ENCODE results near the gene KCNK7.

Gene KCNK7

GRCh38 chr11:65575568-65576231 lies 19.9 kb downstream of the KCNK7 start, which contains the start of gene EHBP1L1:
TSS of gene EHBP1L1 (plus strand) at chr11:65576053. CDS start at chr11:65576303, 250 bp downstream.
- peaks cover 43% of the 10 kb centered on the region for H3K27me3 ChIP-seq (ENCODE audit: control insufficient read depth, insufficient read depth, low read length)
- no peak within 1 kb of the TSS for H3K27ac ChIP-seq (ENCODE audit: low read depth, low read length)
- peak within 1 kb of the TSS; percentile 66 for H3K4me3 ChIP-seq (ENCODE audit: low read depth, low read length)
- H3K9ac ChIP-seq (ENCODE audit: low read length) = peak within 1 kb of the TSS; percentile 16
- H3K4me1 ChIP-seq (ENCODE audit: control insufficient read depth, insufficient read depth, low read length) = peaks cover 34% of the 10 kb centered on the region
- no peaks in the 10 kb centered on the region for H3K9me3 ChIP-seq (ENCODE audit: control insufficient read depth, insufficient read depth, low read depth, low read length)
- H3K36me3 ChIP-seq (ENCODE audit: control insufficient read depth, insufficient read depth, low read length) = no peaks in the 10 kb centered on the region

GRCh38 chr11:65574811-65575567 lies 20.6 kb downstream of the KCNK7 start:
- H3K4me3 ChIP-seq (ENCODE audit: low read depth, low read length) = peak overlapping the region; percentile 66
- no peaks in the 10 kb centered on the region for H3K9me3 ChIP-seq (ENCODE audit: control insufficient read depth, insufficient read depth, low read depth, low read length)
- H3K27ac ChIP-seq (ENCODE audit: low read depth, low read length) = no peak overlapping the region
- H3K9ac ChIP-seq (ENCODE audit: low read length) = peak overlapping the region; percentile 16
- peaks cover 43% of the 10 kb centered on the region for H3K27me3 ChIP-seq (ENCODE audit: control insufficient read depth, insufficient read depth, low read length)
- H3K36me3 ChIP-seq (ENCODE audit: control insufficient read depth, insufficient read depth, low read length) = no peaks in the 10 kb centered on the region
- H3K4me1 ChIP-seq (ENCODE audit: control insufficient read depth, insufficient read depth, low read length) = peaks cover 34% of the 10 kb centered on the region

DNA sequence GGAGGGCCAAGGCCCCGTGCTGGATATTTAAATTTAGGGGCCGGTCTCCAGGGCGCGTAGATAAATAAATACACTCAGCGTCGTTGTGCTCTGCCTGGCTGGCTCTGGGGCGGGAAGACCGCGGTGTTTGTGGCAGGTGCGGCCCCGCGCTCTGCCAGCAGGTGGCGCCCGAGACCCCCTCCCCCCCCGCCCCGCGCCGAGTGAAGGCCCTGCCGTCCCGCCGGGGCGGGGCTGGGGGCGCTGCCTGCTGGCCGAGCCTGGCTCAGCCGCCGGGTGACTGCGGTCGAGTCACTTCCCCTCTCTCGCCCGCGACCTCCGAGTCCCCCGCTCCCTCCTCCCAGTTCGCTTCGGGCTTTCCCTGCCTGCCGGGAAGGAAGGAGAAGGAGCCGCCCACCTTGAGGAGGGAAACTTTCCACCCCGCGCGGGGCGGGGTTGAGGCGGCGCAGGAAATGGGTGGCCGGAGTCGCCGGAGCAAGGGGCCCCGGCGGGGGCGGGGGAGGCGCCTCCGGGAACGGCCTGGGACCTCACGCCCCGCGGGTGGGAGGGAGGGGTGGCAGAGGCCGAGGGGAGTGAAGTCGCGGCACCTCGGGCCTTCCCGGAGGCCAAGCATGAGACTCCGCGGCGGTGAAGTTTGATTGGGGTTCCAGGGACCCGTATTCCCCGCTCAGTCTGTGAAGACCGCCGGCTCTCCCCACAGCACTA lies 21.3 kb downstream of the KCNK7 start:
- H3K4me1 ChIP-seq (ENCODE audit: control insufficient read depth, insufficient read depth, low read length) = peaks cover 35% of the 10 kb centered on the region
- H3K27me3 ChIP-seq (ENCODE audit: control insufficient read depth, insufficient read depth, low read length) = peaks cover 43% of the 10 kb centered on the region
- H3K27ac ChIP-seq (ENCODE audit: low read depth, low read length) = no peak overlapping the region

GRCh38 chr11:65573391-65574079 lies 22.1 kb downstream of the KCNK7 start:
- no peaks in the 10 kb centered on the region for H3K36me3 ChIP-seq (ENCODE audit: control insufficient read depth, insufficient read depth, low read length)
- no peak overlapping the region for H3K9ac ChIP-seq (ENCODE audit: low read length)
- peaks cover 40% of the 10 kb centered on the region for H3K4me1 ChIP-seq (ENCODE audit: control insufficient read depth, insufficient read depth, low read length)
- no peak overlapping the region for H3K27ac ChIP-seq (ENCODE audit: low read depth, low read length)
- peaks cover 38% of the 10 kb centered on the region for H3K27me3 ChIP-seq (ENCODE audit: control insufficient read depth, insufficient read depth, low read length)
- no peaks in the 10 kb centered on the region for H3K9me3 ChIP-seq (ENCODE audit: control insufficient read depth, insufficient read depth, low read depth, low read length)
- H3K4me3 ChIP-seq (ENCODE audit: low read depth, low read length) = peak overlapping the region; percentile 91; the same call in 1 of the 2 replicates

More for the DNA sequence above, 21.3 kb downstream of the KCNK7 start:
- Histone ChIP-seq H3K9ac (ENCODE audit: low read length) (peak overlapping the region; percentile 16), H3K9me3 (ENCODE audit: control insufficient read depth, insufficient read depth, low read depth, low read length) (no peaks in the 10 kb centered on the region), H3K4me3 (ENCODE audit: low read depth, low read length) (peak overlapping the region; percentile 66), H3K36me3 (ENCODE audit: control insufficient read depth, insufficient read depth, low read length) (no peaks in the 10 kb centered on the region)

DNA sequence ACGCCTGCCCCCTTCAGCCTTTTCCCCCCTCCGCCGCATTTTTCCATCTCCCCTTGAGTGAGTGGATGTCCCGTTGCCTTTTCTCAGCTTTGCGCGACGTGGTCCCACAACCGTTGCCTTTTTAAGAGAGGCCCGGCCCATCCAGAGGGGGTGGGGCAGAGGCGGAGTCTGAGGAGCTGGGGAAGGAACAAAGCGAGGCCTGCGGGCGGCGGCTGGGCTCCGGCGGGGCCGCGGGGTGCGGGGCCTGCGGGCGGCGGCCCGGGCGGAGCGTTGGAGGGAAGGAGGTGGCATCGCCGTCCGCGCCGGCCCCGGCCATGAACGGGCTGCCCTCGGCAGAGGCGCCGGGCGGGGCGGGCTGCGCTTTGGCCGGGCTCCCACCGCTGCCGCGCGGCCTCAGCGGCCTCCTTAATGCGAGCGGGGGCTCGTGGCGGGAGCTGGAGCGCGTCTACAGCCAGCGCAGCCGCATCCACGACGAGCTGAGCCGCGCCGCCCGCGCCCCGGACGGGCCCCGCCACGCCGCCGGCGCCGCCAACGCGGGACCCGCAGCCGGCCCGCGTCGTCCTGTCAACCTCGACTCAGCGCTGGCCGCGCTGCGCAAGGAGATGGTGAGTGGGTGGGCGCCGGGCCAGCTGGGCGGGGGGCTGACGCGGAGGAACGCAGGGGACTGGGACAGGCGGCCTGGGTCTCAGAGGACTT lies 23.1 kb downstream of the KCNK7 start, which contains the start of gene FAM89B:
Gene FAM89B, plus strand, starts transcription at position 183 of the 696 bp plus-strand sequence. Its CDS starts 132 bp downstream, at position 315.
- H3K27me3 ChIP-seq (ENCODE audit: control insufficient read depth, insufficient read depth, low read length) = peaks cover 28% of the 10 kb centered on the region
- H3K9ac ChIP-seq (ENCODE audit: low read length) = peak within 1 kb of the TSS; percentile 55
- peaks cover 40% of the 10 kb centered on the region for H3K4me1 ChIP-seq (ENCODE audit: control insufficient read depth, insufficient read depth, low read length)
- no peaks in the 10 kb centered on the region for H3K9me3 ChIP-seq (ENCODE audit: control insufficient read depth, insufficient read depth, low read depth, low read length)
- peak within 1 kb of the TSS; percentile 91 for H3K4me3 ChIP-seq (ENCODE audit: low read depth, low read length)
- H3K36me3 ChIP-seq (ENCODE audit: control insufficient read depth, insufficient read depth, low read length) = no peaks in the 10 kb centered on the region
- H3K27ac ChIP-seq (ENCODE audit: low read depth, low read length) = no peak within 1 kb of the TSS

GRCh38 chr11:65571940-65572339 lies 23.7 kb downstream of the KCNK7 start:
- Histone ChIP-seq H3K27me3 (ENCODE audit: control insufficient read depth, insufficient read depth, low read length) (peaks cover 22% of the 10 kb centered on the region), H3K27ac (ENCODE audit: low read depth, low read length) (no peak overlapping the region), H3K9me3 (ENCODE audit: control insufficient read depth, insufficient read depth, low read depth, low read length) (no peaks in the 10 kb centered on the region), H3K4me3 (ENCODE audit: low read depth, low read length) (peak overlapping the region; percentile 91), H3K36me3 (ENCODE audit: control insufficient read depth, insufficient read depth, low read length) (no peaks in the 10 kb centered on the region), H3K9ac (ENCODE audit: low read length) (no peak overlapping the region), H3K4me1 (ENCODE audit: control insufficient read depth, insufficient read depth, low read length) (peaks cover 37% of the 10 kb centered on the region)

DNA sequence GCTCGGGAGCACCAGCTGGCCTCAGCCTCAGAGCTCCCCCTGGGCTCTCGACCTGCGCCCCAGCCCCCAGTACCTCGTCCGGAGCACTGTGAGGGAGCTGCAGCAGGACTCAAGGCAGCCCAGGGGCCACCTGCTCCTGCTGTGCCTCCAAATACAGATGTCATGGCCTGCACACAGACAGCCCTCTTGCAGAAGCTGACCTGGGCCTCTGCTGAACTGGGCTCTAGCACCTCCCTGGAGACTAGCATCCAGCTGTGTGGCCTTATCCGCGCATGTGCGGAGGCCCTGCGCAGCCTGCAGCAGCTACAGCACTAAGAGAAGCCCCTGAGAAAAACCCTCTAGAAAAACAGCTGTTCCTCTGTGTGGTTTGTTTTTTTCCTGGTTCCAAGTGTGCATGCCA lies 24.2 kb downstream of the KCNK7 start:
- H3K27ac ChIP-seq (ENCODE audit: low read depth, low read length) = no peak overlapping the region
- H3K4me3 ChIP-seq (ENCODE audit: low read depth, low read length) = peak overlapping the region; percentile 91
- no peaks in the 10 kb centered on the region for H3K36me3 ChIP-seq (ENCODE audit: control insufficient read depth, insufficient read depth, low read length)
- H3K27me3 ChIP-seq (ENCODE audit: control insufficient read depth, insufficient read depth, low read length) = peaks cover 17% of the 10 kb centered on the region
- no peak overlapping the region for H3K9ac ChIP-seq (ENCODE audit: low read length)
- no peaks in the 10 kb centered on the region for H3K9me3 ChIP-seq (ENCODE audit: control insufficient read depth, insufficient read depth, low read depth, low read length)
- H3K4me1 ChIP-seq (ENCODE audit: control insufficient read depth, insufficient read depth, low read length) = peaks cover 35% of the 10 kb centered on the region

DNA sequence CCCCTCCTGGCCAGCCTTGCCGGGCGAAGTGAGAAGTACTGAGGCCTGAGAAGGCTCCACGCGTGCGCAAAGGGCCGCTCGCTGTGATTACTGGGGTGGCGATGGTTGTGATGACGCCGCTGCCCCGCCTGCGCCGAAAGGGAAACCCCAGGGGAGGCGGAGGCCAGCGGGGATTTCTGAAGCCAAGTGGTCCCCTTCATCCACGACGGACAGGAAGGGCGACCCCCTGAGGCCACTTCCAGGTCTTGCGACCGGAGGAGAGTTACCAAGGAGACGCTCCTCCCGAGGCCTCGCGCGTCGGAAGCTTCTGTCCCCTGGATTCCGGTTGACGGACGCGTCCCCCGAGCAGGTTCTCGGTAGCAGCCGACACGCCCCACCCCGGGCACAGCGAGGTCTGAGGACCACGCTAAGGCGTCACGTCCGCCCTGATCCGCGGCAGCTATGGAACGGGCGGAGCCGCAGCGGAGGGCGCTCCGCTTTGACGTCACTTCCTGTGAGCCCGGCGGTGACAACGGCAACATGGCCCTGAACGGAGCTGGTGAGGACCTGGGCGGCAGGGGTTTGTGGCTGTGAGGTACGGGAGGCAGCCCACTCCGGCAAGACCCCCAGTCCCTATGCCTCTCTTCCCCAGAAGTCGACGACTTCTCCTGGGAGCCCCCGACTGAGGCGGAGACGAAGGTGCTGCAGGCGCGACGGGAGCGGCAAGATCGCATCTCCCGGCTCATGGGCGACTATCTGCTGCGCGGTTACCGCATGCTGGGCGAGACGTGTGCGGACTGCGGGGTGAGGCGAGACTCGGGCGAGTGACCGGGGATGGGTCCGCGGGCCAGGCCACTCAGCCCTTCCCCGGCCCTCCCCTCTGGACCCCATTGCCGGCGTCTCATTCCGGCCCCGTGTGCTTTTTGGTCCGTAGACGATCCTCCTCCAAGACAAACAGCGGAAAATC lies 25.4 kb downstream of the KCNK7 start, which contains the start of gene ZNRD2:
Gene ZNRD2, plus strand, starts transcription at position 505 of the 946 bp plus-strand sequence. Its CDS starts 15 bp downstream, at position 520.
- Histone ChIP-seq H3K9ac (ENCODE audit: low read length) (peak within 1 kb of the TSS; percentile 76), H3K27ac (ENCODE audit: low read depth, low read length) (peak within 1 kb of the TSS; percentile 54; the same call in 1 of the 2 replicates), H3K4me3 (ENCODE audit: low read depth, low read length) (peak within 1 kb of the TSS; percentile 91), H3K36me3 (ENCODE audit: control insufficient read depth, insufficient read depth, low read length) (no peaks in the 10 kb centered on the region), H3K27me3 (ENCODE audit: control insufficient read depth, insufficient read depth, low read length) (peaks cover 7% of the 10 kb centered on the region), H3K4me1 (ENCODE audit: control insufficient read depth, insufficient read depth, low read length) (peaks cover 34% of the 10 kb centered on the region), H3K9me3 (ENCODE audit: control insufficient read depth, insufficient read depth, low read depth, low read length) (no peaks in the 10 kb centered on the region)

DNA sequence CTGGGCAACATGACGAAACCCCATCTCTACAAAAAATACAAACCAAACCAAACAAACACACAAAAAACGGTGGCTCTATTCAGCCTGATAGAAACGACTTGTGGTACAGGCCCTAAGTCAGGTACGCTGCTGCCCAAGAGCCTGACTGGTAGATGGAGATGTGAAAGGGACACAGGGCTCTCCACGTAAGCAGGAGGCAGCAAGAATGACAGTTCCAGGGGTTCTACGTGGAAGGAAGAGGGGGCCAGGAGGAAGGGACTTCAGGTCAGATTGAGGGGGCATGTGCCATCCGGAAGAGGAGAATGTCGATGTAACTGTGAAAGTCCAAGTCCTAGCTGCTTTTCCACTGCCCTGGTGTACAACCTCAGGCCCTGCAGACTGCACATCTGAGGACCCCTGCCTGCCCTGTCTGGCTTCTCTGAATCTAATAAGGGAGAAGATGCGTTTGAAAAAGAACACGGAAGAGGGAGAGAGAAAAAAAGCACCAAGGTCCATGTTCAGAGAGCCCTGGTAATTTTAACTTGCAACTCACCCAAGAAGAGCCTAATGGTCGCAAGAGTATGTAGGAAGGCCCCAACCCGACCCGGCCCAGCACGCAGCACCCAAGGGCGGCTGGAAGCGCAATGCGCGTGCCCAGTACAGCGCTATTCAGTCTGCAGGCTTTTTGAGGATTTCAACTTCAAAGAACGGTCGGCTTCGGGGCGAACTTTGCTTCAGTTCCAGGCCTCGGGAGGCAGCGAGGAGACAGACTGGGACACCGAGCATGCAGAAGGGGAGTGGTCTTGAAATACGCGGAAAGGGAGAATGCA lies 26.2 kb downstream of the KCNK7 start:
- Histone ChIP-seq H3K4me1 (ENCODE audit: control insufficient read depth, insufficient read depth, low read length) (peaks cover 27% of the 10 kb centered on the region), H3K9ac (ENCODE audit: low read length) (peak overlapping the region; percentile 76), H3K4me3 (ENCODE audit: low read depth, low read length) (peak overlapping the region; percentile 91), H3K9me3 (ENCODE audit: control insufficient read depth, insufficient read depth, low read depth, low read length) (no peaks in the 10 kb centered on the region), H3K27ac (ENCODE audit: low read depth, low read length) (no peak overlapping the region), H3K27me3 (ENCODE audit: control insufficient read depth, insufficient read depth, low read length) (no peaks in the 10 kb centered on the region), H3K36me3 (ENCODE audit: control insufficient read depth, insufficient read depth, low read length) (no peaks in the 10 kb centered on the region)

Data from HUES6 (cell line).